ENCODE results near the gene GNAS. TPM values are rescaled to one million over a fixed set of nuclear protein-coding genes. Genes with fewer than 3 reads are reported as not detected.
"Not testable (repeated sequence)": the region's sequence is repeated elsewhere in the genome, so short reads cannot be mapped to it uniquely, and the experiment has no call there.

The GNAS gene
- total and polyA plus RNA-seq, 3 experiments from 2014 or later: 218 to 666 (median 637) TPM

DNA sequence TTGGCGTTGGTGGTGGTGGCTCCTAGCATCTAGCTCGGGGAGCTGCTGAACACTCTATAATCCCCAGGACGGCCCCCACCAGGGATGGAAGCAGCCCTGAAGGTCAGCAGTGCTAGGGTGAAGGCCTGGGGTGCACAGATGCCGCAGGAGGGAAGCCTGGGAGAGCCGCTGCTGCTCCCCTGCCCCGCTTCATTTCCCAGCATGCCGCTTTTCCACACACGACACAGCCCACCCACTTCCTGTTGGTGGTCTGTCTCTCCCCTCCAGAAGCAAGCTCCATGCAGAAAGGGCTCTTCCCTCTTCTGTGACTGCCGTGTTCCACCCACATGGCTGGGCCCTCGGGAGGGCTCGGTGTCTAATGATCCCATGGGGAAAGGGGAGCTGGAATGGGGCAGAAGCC lies 37.1 kb upstream of the GNAS start:
- Histone ChIP-seq H3K9me3 (ENCODE audit: low read length) (no peaks in the 10 kb centered on the region), H3K36me3 (ENCODE audit: insufficient read depth, low read length) (no peaks in the 10 kb centered on the region), H3K4me3 (ENCODE audit: low read length) (no peak overlapping the region), H3K27me3 (ENCODE audit: insufficient read depth, low read length, poor library complexity, severe bottlenecking) (no peaks in the 10 kb centered on the region), H3K4me1 (ENCODE audit: insufficient read depth, low read length) (no peaks in the 10 kb centered on the region), H3K27ac (ENCODE audit: low read depth, low read length) (no peak overlapping the region)
- H3K4me1 Mint-ChIP-seq: peaks cover under 1 to 9% (median 4%) of the 10 kb centered on the region in 3 donors
- no peak for DNase-seq
- H3K9me3 Mint-ChIP-seq: no peaks in the 10 kb centered on the region
- ChIA-PET CTCF (no interaction called here), POLR2A (no interaction called here)
- H3K4me3 Mint-ChIP-seq: no peak overlapping the region
- no peak overlapping the region for H3K27ac Mint-ChIP-seq
- peaks cover 15 to 35% of the 10 kb centered on the region in 2 donors for H3K27me3 Mint-ChIP-seq
- no peaks in the 10 kb centered on the region for H3K36me3 Mint-ChIP-seq

DNA sequence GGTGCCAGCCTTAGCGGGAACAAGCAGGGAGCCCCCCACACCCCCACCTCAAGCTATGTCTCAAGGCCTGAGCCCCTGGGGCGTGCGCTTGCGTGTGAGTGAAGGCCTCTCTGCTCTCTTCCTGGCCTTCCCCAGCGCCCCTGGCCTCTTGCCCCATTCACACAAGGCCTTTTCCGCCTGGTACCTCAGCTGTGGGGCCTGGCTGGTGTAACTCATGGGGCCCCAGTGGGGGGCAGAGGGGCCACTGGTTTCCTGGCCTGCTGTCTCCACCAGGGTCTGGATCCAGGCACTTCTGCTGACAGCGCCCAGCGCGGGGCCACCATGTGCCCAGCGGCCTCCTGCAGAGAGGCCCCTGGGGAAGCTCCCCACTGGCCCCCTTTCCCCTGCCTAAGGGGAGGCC lies 36.5 kb upstream of the GNAS start:
- no peaks in the 10 kb centered on the region for H3K27me3 ChIP-seq (ENCODE audit: insufficient read depth, low read length, poor library complexity, severe bottlenecking)
- H3K36me3 Mint-ChIP-seq: no peaks in the 10 kb centered on the region
- POLR2A ChIA-PET: no interaction called here
- H3K4me1 Mint-ChIP-seq: peaks cover 0 to 8% (median 4%) of the 10 kb centered on the region in 3 donors
- H3K36me3 ChIP-seq (ENCODE audit: insufficient read depth, low read length): no peaks in the 10 kb centered on the region
- no peak for DNase-seq
- H3K9me3 Mint-ChIP-seq: no peaks in the 10 kb centered on the region
- no peak overlapping the region for H3K27ac Mint-ChIP-seq
- H3K9me3 ChIP-seq (ENCODE audit: low read length): no peaks in the 10 kb centered on the region
- no peaks in the 10 kb centered on the region for H3K4me1 ChIP-seq (ENCODE audit: insufficient read depth, low read length)
- H3K27me3 Mint-ChIP-seq: peaks cover 15 to 30% of the 10 kb centered on the region in 2 donors
- CTCF ChIA-PET: no interaction called here
- no peak overlapping the region for H3K4me3 Mint-ChIP-seq
- H3K27ac ChIP-seq (ENCODE audit: low read depth, low read length): no peak overlapping the region
- H3K4me3 ChIP-seq (ENCODE audit: low read length): no peak overlapping the region

DNA sequence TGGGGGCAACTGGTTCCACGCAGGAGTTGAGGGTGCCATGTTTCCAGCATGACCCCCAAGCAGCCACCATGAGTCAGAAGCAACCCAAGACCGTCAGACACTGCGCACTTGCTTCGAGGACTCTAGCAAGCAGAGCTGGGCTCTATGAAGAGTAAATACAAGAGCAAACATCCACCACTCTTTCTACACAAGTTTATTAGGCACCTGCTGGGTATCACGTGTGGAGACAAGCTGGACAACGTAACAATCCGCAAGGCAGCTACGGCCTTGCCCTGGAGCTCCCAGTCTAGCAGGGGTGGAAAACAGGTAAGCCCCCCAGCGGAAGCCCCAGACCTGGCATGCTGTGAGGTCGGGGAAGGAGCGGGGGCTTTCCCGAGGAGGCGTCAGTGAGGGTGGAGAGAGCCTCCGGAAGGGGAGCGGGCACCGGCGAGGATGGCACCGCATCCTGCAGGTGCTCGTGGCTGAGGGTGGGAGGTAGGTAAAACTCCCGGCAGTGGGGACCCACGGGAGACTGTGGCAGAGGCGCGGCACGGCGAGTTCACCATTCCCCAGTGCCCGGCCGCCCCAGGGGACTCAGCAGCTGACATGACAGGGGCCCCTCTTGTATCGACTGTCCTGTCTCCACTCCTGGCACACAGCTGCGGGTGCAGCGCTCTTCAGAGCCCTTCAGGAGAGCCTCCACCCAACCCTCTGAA lies 35.4 kb upstream of the GNAS start:
- no peak overlapping the region for H3K27ac Mint-ChIP-seq
- peaks cover 0 to 8% (median 4%) of the 10 kb centered on the region in 3 donors for H3K4me1 Mint-ChIP-seq
- DNase-seq: no peak
- H3K27me3 ChIP-seq (ENCODE audit: insufficient read depth, low read length, poor library complexity, severe bottlenecking): no peaks in the 10 kb centered on the region
- no peaks in the 10 kb centered on the region for H3K4me1 ChIP-seq (ENCODE audit: insufficient read depth, low read length)
- no peaks in the 10 kb centered on the region for H3K9me3 Mint-ChIP-seq
- no peaks in the 10 kb centered on the region for H3K9me3 ChIP-seq (ENCODE audit: low read length)
- no peak overlapping the region for H3K4me3 Mint-ChIP-seq
- H3K27ac ChIP-seq (ENCODE audit: low read depth, low read length): no peak overlapping the region
- ChIA-PET POLR2A (no interaction called here), CTCF (interaction anchor here (1.0 kb wide), 1 partner anchor 35 kb away, joined by 3 read pairs; the partner anchor contains the start of gene GNAS)
- no peaks in the 10 kb centered on the region for H3K36me3 ChIP-seq (ENCODE audit: insufficient read depth, low read length)
- no peak overlapping the region for H3K4me3 ChIP-seq (ENCODE audit: low read length)
- H3K27me3 Mint-ChIP-seq: peaks cover 8 to 20% of the 10 kb centered on the region in 2 donors
- no peaks in the 10 kb centered on the region for H3K36me3 Mint-ChIP-seq

DNA sequence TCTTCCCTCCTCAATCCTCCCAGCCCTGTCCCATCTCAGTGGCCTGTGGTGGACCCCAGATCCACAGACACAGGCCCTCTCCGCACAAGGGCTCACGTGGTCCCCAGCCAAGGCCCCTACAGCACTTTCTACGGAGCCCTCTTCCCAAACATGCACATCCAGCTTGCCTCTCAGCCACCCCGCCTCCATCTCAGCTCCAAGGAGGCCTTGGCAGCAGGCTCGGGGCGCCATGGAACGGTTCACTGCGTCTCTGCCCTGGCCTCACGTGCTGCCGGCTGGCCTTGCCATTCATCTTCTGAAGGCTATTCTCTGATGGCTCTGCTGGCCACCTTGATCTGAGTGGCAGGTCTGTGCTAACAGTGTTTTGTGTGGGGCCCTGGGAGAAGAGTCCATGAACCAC lies 34.8 kb upstream of the GNAS start:
- H3K4me3 ChIP-seq (ENCODE audit: low read length): no peak overlapping the region
- H3K4me1 Mint-ChIP-seq: peaks cover 0 to 8% (median 4%) of the 10 kb centered on the region in 3 donors
- H3K36me3 Mint-ChIP-seq: no peaks in the 10 kb centered on the region
- H3K9me3 Mint-ChIP-seq: no peaks in the 10 kb centered on the region
- ChIA-PET POLR2A (no interaction called here), CTCF (interaction anchor here (1.0 kb wide), 1 partner anchor 35 kb away, joined by 3 read pairs; the partner anchor contains the start of gene GNAS)
- no peaks in the 10 kb centered on the region for H3K9me3 ChIP-seq (ENCODE audit: low read length)
- peaks cover 8 to 15% of the 10 kb centered on the region in 2 donors for H3K27me3 Mint-ChIP-seq
- DNase-seq: no peak
- H3K27me3 ChIP-seq (ENCODE audit: insufficient read depth, low read length, poor library complexity, severe bottlenecking): no peaks in the 10 kb centered on the region
- H3K36me3 ChIP-seq (ENCODE audit: insufficient read depth, low read length): no peaks in the 10 kb centered on the region
- H3K27ac ChIP-seq (ENCODE audit: low read depth, low read length): no peak overlapping the region
- H3K4me1 ChIP-seq (ENCODE audit: insufficient read depth, low read length): no peaks in the 10 kb centered on the region
- no peak overlapping the region for H3K4me3 Mint-ChIP-seq
- no peak overlapping the region for H3K27ac Mint-ChIP-seq

DNA sequence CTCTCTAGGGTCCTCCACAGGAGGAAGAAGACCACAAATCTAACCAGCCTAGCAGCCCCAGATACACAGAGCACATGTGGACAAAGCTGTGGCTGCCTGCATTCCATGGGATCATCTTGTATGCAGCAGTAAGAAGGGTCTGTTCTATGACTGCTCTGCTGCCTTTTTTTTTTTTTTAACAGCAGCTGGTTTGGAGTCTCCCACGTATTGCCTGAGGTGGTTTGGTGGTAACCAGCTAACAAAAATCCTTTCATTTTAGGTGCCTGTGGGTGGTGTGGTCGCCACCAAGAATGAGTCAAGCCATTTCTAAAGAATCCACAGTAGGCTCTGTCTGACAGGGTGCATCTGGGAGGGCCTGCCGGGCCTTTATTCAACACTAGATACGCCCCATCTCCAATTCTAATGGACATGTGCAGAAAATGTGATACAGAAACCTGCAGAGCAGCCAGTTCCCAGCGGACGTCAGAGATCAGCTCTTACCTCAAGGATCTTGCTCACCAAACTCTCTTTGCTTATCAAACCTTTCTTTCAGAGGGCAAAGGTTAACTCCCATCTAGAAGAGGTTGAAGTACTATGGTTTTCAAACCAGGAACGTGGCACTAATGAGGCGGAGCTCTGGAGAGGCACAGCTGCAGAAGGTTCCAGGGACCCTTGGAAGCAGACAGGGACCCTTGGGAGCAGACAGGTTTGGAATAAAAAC lies 33.8 kb upstream of the GNAS start:
- H3K27me3 ChIP-seq (ENCODE audit: insufficient read depth, low read length, poor library complexity, severe bottlenecking): no peaks in the 10 kb centered on the region
- H3K27ac ChIP-seq (ENCODE audit: low read depth, low read length): no peak overlapping the region
- Mint-ChIP-seq H3K4me1 (peaks cover 0 to 8% (median 4%) of the 10 kb centered on the region in 3 donors), H3K27ac (peak overlapping the region in 1 of 8 donors; percentile 39), H3K4me3 (no peak overlapping the region), H3K9me3 (no peaks in the 10 kb centered on the region), H3K27me3 (peaks cover 9 to 11% of the 10 kb centered on the region in 2 donors), H3K36me3 (no peaks in the 10 kb centered on the region)
- no peak overlapping the region for H3K4me3 ChIP-seq (ENCODE audit: low read length)
- H3K9me3 ChIP-seq (ENCODE audit: low read length): no peaks in the 10 kb centered on the region
- no peaks in the 10 kb centered on the region for H3K36me3 ChIP-seq (ENCODE audit: insufficient read depth, low read length)
- no peak for DNase-seq
- POLR2A ChIA-PET: no interaction called here
- CTCF ChIA-PET: interaction anchor here (1.0 kb wide), 1 partner anchor 34 kb away, joined by 3 read pairs; the partner anchor contains the start of gene GNAS
- no peaks in the 10 kb centered on the region for H3K4me1 ChIP-seq (ENCODE audit: insufficient read depth, low read length)

DNA sequence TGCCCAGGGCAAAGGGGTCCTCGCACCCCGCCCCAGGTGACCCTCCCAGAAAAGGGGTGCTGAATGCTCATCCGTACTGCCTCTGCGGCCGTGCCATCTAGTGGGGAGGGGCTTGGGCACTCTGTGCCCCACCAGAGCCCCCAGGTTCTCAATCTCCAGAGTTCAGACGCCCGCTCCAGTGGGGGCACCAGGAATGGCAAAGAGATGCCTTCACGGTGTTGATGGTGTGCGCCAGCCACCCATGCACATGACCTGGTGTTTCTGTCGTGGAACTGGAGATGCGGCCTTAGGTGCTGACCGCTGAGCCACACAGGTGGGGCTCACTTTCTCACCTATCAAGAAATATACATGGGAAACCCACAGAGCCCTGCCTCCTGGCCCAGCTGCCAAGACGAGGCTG lies 32.6 kb upstream of the GNAS start:
- Histone ChIP-seq H3K4me1 (ENCODE audit: insufficient read depth, low read length) (no peaks in the 10 kb centered on the region), H3K9me3 (ENCODE audit: low read length) (no peaks in the 10 kb centered on the region), H3K27me3 (ENCODE audit: insufficient read depth, low read length, poor library complexity, severe bottlenecking) (no peaks in the 10 kb centered on the region), H3K27ac (ENCODE audit: low read depth, low read length) (no peak overlapping the region), H3K36me3 (ENCODE audit: insufficient read depth, low read length) (no peaks in the 10 kb centered on the region), H3K4me3 (ENCODE audit: low read length) (no peak overlapping the region)
- H3K4me1 Mint-ChIP-seq: peaks cover 0 to 8% (median 4%) of the 10 kb centered on the region in 3 donors
- ChIA-PET POLR2A (no interaction called here), CTCF (no interaction called here)
- H3K27me3 Mint-ChIP-seq: peaks cover 0 to 6% of the 10 kb centered on the region in 2 donors
- H3K36me3 Mint-ChIP-seq: no peaks in the 10 kb centered on the region
- no peak overlapping the region for H3K4me3 Mint-ChIP-seq
- no peaks in the 10 kb centered on the region for H3K9me3 Mint-ChIP-seq
- H3K27ac Mint-ChIP-seq: no peak overlapping the region
- no peak for DNase-seq

DNA sequence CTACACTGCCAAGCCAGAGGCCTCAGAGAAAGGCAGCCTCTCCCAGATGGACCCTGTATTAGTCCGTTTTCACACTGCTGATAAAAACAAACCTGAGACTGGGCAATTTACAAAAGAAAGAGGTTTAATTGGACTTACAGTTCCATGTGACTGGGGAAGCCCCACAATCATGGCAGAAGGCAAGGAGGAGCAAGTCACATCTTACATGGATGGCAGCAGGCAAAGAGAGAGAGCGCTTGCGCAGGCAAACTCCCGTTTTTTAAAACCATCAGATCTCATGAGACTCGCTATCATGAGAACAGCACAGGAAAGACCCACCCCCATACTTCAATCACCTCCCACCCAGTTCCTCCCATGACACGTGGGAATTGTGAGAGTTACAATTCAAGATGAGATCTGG lies 32.0 kb upstream of the GNAS start:
- H3K4me3 Mint-ChIP-seq; H3K27ac ChIP-seq (ENCODE audit: low read depth, low read length); POLR2A ChIA-PET; H3K27me3 ChIP-seq (ENCODE audit: insufficient read depth, low read length, poor library complexity, severe bottlenecking); H3K36me3 ChIP-seq (ENCODE audit: insufficient read depth, low read length); CTCF ChIA-PET; H3K4me1 ChIP-seq (ENCODE audit: insufficient read depth, low read length); H3K36me3 Mint-ChIP-seq; H3K4me3 ChIP-seq (ENCODE audit: low read length); H3K9me3 ChIP-seq (ENCODE audit: low read length); DNase-seq; H3K27me3 Mint-ChIP-seq; H3K4me1 Mint-ChIP-seq; H3K27ac Mint-ChIP-seq; H3K9me3 Mint-ChIP-seq: not testable (repeated sequence)

DNA sequence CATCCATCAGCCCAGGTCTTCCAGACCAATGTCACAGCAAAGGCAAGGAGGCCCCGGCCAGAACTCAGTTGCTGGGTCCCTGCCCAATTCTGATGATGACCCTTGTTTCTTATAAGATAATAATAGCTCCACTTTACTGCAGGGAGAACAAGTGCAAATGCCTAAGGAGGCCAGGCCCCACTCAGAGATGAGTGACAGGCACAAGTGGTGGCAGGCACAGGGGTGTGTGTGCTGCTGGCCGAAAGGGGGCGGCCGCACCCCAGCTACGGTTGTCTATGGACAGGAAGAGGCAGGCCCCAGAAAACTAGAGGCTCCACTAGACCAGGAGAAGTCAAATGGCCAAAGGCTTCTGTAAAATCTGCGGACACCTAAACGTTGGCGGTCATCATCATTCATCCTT lies 30.4 kb upstream of the GNAS start:
- H3K36me3 ChIP-seq (ENCODE audit: insufficient read depth, low read length): no peaks in the 10 kb centered on the region
- H3K36me3 Mint-ChIP-seq: no peaks in the 10 kb centered on the region

More for the DNA sequence above, 30.4 kb upstream of the GNAS start:
- Histone ChIP-seq H3K4me3 (ENCODE audit: low read length) (no peak overlapping the region), H3K4me1 (ENCODE audit: insufficient read depth, low read length) (no peaks in the 10 kb centered on the region), H3K9me3 (ENCODE audit: low read length) (no peaks in the 10 kb centered on the region), H3K27me3 (ENCODE audit: insufficient read depth, low read length, poor library complexity, severe bottlenecking) (no peaks in the 10 kb centered on the region), H3K27ac (ENCODE audit: low read depth, low read length) (no peak overlapping the region)
- Mint-ChIP-seq H3K9me3 (no peaks in the 10 kb centered on the region), H3K27ac (no peak overlapping the region), H3K4me3 (no peak overlapping the region), H3K4me1 (peaks cover 0 to 8% (median 4%) of the 10 kb centered on the region in 3 donors), H3K27me3 (peaks cover 0 to 6% of the 10 kb centered on the region in 2 donors)
- POLR2A ChIA-PET: no interaction called here
- CTCF ChIA-PET: no interaction called here
- DNase-seq: no peak
